ENCODE data around the gene JAK3. TPM values are rescaled to one million over a fixed set of nuclear protein-coding genes. Genes with fewer than 3 reads are reported as not detected.

JAK3 gene
- total RNA-seq, 2 donors from 2014 or later = 2.0 to 3.1 TPM

DNA sequence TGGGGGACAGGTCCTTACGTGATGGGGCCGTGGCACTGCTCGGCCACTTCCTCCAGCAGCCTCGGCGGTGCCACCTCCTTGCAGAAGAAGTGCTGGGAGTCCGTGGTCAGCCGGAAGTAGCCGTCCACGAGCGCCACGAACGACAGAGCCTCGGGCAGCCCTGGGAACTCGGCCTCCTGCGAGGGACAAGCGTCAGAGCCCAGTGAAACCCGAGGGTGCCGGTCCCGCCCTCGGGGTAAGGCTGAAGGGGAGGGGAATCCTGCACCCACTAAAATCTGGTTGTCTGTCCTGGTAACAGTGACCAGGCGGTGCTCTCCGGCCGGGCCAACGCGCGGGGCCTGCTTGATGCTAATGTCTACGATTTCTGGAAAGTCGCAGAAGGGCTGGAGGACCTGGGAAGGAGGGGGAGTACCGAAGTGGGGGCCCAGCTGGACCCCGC is 6.4 kb downstream of the JAK3 start:
- ATAC-seq (peak; percentile 31), DNase-seq (peak in 1 of 4 donors; percentile 34)
- H3K27me3 ChIP-seq = no peaks in the 10 kb centered on the region
- H3K27ac ChIP-seq = no peak overlapping the region
- intact Hi-C loops (cut with DNase I) = loop anchor here (10.0 kb wide), 1 partner anchor 137 kb away; no protein-coding TSS in a partner anchor
- H3K36me3 ChIP-seq (replicated peaks in 1 of 2; ENCODE audit: insufficient read depth in 1 of 2, low read depth in 2 of 2) = no peaks in the 10 kb centered on the region
- peaks cover 15% of the 10 kb centered on the region for H3K4me1 ChIP-seq
- no peak overlapping the region for H3K4me3 ChIP-seq
- TF ChIP-seq, protein P1, sequence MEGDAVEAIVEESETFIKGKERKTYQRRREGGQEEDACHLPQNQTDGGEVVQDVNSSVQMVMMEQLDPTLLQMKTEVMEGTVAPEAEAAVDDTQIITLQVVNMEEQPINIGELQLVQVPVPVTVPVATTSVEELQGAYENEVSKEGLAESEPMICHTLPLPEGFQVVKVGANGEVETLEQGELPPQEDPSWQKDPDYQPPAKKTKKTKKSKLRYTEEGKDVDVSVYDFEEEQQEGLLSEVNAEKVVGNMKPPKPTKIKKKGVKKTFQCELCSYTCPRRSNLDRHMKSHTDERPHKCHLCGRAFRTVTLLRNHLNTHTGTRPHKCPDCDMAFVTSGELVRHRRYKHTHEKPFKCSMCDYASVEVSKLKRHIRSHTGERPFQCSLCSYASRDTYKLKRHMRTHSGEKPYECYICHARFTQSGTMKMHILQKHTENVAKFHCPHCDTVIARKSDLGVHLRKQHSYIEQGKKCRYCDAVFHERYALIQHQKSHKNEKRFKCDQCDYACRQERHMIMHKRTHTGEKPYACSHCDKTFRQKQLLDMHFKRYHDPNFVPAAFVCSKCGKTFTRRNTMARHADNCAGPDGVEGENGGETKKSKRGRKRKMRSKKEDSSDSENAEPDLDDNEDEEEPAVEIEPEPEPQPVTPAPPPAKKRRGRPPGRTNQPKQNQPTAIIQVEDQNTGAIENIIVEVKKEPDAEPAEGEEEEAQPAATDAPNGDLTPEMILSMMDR (IDR thresholded peaks at IDR 0.05) = no peak
- no peak for TF ChIP-seq POLR2A (IDR thresholded peaks at IDR 0.05)
- 22 to 25% methylated on average over 5 to 30 of the region's 30 CpGs for WGBS, 2 donors
- no peaks in the 10 kb centered on the region for H3K9me3 ChIP-seq

DNA sequence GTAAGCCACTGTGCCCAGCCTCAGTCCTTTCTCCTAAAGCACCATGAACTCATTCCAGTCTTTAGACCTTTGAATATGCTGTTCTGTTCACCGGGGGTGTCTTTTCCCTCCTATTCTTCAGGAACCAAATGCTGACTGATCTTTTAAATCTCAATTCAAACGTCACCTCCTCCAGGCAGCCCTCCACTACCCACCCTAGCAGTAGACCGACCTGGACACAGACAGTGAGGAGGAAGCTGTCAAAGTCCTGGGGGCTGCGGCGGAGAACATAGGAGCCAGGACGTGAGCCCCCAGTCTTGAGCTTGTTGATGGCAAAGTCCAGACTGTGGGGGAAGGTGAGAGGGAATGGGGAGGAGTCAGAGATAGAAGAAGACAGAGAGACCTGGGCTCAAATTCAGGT is 7.8 kb downstream of the JAK3 start:
- Histone ChIP-seq H3K4me3 (no peak overlapping the region), H3K27me3 (peaks cover 0 to 4% of the 10 kb centered on the region in 2 donors), H3K4me1 (peaks cover 15% of the 10 kb centered on the region), H3K36me3 (replicated peaks in 1 of 2; ENCODE audit: insufficient read depth in 1 of 2, low read depth in 2 of 2) (no peaks in the 10 kb centered on the region), H3K9me3 (no peaks in the 10 kb centered on the region), H3K27ac (no peak overlapping the region)
- ATAC-seq = no peak
- intact Hi-C loops (cut with DNase I) = loop anchor here (10.0 kb wide), 1 partner anchor 135 kb away; no protein-coding TSS in a partner anchor
- no peak for TF ChIP-seq POLR2A (IDR thresholded peaks at IDR 0.05)
- WGBS, 2 donors = 59 to 73% methylated on average over 6 of the region's 6 CpGs
- DNase-seq = no peak

DNA sequence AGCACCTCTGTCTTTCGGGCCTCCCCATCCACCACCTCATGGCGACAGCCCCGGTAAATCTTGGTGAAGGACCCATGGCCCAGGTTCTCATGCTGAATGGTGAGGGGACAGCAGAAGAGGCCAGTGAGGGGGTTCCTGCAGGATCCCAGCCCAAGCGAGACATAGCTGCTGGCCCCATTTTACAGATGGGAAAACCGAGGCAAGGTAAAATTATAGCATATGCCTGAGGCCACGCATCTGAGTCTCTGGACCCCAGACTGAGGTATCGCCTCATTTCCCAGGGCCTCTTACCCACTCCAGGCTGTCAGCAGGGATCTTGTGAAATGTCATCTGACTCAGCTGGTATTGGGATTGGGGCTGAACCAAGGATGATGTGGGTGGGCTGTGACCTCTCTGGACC is 9.8 kb downstream of the JAK3 start:
- Histone ChIP-seq H3K27me3 (peaks cover 0 to 4% of the 10 kb centered on the region in 2 donors), H3K9me3 (no peaks in the 10 kb centered on the region), H3K4me3 (no peak overlapping the region), H3K4me1 (peaks cover 15% of the 10 kb centered on the region), H3K27ac (no peak overlapping the region), H3K36me3 (replicated peaks in 1 of 2; ENCODE audit: insufficient read depth in 1 of 2, low read depth in 2 of 2) (no peaks in the 10 kb centered on the region)
- no peak for DNase-seq
- ATAC-seq = no peak
- intact Hi-C loops (cut with DNase I) = no loop called here
- 78 to 81% methylated on average over 4 to 7 of the region's 7 CpGs for WGBS, 2 donors
- no peak for TF ChIP-seq POLR2A (IDR thresholded peaks at IDR 0.05)
- TF ChIP-seq, protein P1 (IDR thresholded peaks at IDR 0.05) = no peak

DNA sequence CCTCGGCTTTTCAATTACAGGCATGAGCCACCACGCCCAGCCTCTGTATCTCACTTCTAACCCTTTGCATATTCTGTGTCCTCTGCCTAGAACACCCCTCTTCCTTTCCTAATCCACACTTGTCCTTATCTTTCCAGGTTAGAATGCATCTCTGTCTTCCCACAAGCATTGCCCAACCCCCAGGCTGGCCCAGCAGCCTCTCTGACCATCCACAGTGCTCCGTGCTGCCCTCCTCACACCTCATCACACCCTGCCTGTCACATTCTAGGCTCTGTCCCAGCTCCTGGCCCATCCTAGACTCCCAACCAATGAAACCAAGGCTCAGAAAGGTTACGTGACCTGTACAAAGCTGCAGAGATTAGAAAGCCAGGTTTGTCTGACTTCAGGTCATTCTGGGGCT is 11.3 kb downstream of the JAK3 start:
- intact Hi-C loops (cut with DNase I) = no loop called here
- Histone ChIP-seq H3K9me3 (no peaks in the 10 kb centered on the region), H3K4me1 (peaks cover 7% of the 10 kb centered on the region), H3K27ac (no peak overlapping the region), H3K36me3 (replicated peaks in 1 of 2; ENCODE audit: insufficient read depth in 1 of 2, low read depth in 2 of 2) (no peaks in the 10 kb centered on the region), H3K4me3 (no peak overlapping the region), H3K27me3 (peaks cover 0 to 6% of the 10 kb centered on the region in 2 donors)
- ATAC-seq = no peak
- 49 to 52% methylated on average over 4 of the region's 4 CpGs for WGBS, 2 donors
- TF ChIP-seq POLR2A (IDR thresholded peaks at IDR 0.05) = no peak
- TF ChIP-seq, protein P1 (IDR thresholded peaks at IDR 0.05) = no peak
- DNase-seq = no peak

DNA sequence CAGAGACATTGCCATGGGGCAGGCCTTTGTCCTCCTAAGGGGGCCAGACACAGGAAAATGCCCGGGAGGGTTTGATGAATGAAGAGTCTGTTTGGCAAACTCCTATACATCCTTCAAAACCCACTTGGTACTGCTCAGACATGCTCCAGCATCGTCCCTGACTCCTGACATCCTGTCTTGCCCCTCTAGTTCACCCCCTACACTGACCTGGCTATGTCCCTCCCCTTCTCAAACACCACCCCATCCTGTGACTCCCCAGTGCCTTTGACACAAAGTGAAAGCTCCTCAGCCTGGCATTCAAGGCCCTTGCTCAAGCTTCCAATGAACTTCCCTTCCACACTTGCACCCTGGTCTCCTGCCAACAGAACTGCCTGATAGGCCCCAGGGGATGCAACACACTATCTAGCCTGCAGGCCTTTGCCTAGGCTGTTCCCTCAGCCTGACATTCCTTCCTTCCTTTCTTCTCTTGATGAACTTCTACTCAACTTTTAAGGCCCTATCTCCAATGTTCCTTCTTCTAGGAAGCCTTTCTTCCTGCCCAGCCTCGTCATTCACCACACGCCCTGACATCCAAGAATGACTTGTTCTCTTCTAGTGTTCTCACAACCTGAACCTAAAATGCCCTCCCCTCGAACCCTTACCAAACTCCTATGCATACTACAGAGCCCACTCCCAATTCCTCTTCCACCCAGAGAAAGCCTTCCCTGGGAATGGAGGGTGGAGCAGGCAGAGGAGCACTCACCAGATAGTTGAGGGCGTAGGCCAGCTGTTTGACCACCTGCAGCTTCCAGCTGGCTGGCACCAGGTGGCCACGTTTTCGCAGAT is 12.4 kb downstream of the JAK3 start:
- H3K27me3 ChIP-seq = peaks cover 0 to 8% of the 10 kb centered on the region in 2 donors
- no peak for TF ChIP-seq POLR2A (IDR thresholded peaks at IDR 0.05)
- TF ChIP-seq, protein P1 (IDR thresholded peaks at IDR 0.05) = no peak
- H3K4me3 ChIP-seq = no peak overlapping the region
- H3K27ac ChIP-seq = no peak overlapping the region
- H3K9me3 ChIP-seq = no peaks in the 10 kb centered on the region
- no peaks in the 10 kb centered on the region for H3K36me3 ChIP-seq (replicated peaks in 1 of 2; ENCODE audit: insufficient read depth in 1 of 2, low read depth in 2 of 2)
- DNase-seq (no peak), ATAC-seq (no peak)
- intact Hi-C loops (cut with DNase I) = no loop called here
- 51 to 64% methylated on average over 7 to 8 of the region's 8 CpGs for WGBS, 2 donors
- peaks cover 10% of the 10 kb centered on the region for H3K4me1 ChIP-seq

All from body of pancreas (tissue), 4 donors.